IPS-11a (cell line): ENCODE measurements around the gene FNBP1.
A peak's percentile ranks its signal among the peaks of the same experiment; 100 is the strongest.

Source experiments
- H3K4me3 ChIP-seq: one replicate; pipeline ENCODE4 v1.5.1; 2013; ENCODE audit warnings: low read depth, low read length, control low read depth

The FNBP1 gene

GRCh38 chr9:130042885-130043653 is at the start of gene FNBP1:
TSS of gene FNBP1 (minus strand) at chr9:130043189. CDS start at chr9:130042975, 214 bp downstream.
- H3K4me3 ChIP-seq = peak within 1 kb of the TSS; percentile 77

GRCh38 chr9:130090915-130091314 is 47.9 kb upstream of the FNBP1 start:
- H3K4me3 ChIP-seq = no peak overlapping the region

- H3K4me3 ChIP-seq = no peak overlapping the region
Observed at GRCh38 chr9:130089141-130089540, 46.2 kb upstream of the FNBP1 start.

- no peak overlapping the region for H3K4me3 ChIP-seq
Observed at GRCh38 chr9:130088051-130088450, 45.1 kb upstream of the FNBP1 start.

- H3K4me3 ChIP-seq = no peak overlapping the region
Observed at GRCh38 chr9:130084337-130084736, 41.3 kb upstream of the FNBP1 start.

- H3K4me3 ChIP-seq = no peak overlapping the region
Observed at GRCh38 chr9:130078547-130078946, 35.6 kb upstream of the FNBP1 start.

GRCh38 chr9:130073373-130073772 is 30.4 kb upstream of the FNBP1 start:
- no peak overlapping the region for H3K4me3 ChIP-seq

- no peak overlapping the region for H3K4me3 ChIP-seq
Observed at GRCh38 chr9:130072515-130073235, 29.7 kb upstream of the FNBP1 start.

GRCh38 chr9:130069048-130069447 is 26.1 kb upstream of the FNBP1 start:
- no peak overlapping the region for H3K4me3 ChIP-seq

- no peak overlapping the region for H3K4me3 ChIP-seq
Observed at GRCh38 chr9:130064621-130065020, 21.6 kb upstream of the FNBP1 start.

GRCh38 chr9:130062750-130063149 is 19.8 kb upstream of the FNBP1 start:
- no peak overlapping the region for H3K4me3 ChIP-seq

GRCh38 chr9:130060296-130060695 is 17.3 kb upstream of the FNBP1 start:
- no peak overlapping the region for H3K4me3 ChIP-seq

GRCh38 chr9:130058887-130059286 is 15.9 kb upstream of the FNBP1 start:
- H3K4me3 ChIP-seq = no peak overlapping the region

GRCh38 chr9:130058154-130058553 is 15.2 kb upstream of the FNBP1 start:
- no peak overlapping the region for H3K4me3 ChIP-seq

GRCh38 chr9:130054820-130055219 is 11.8 kb upstream of the FNBP1 start:
- peak overlapping the region; percentile 80 for H3K4me3 ChIP-seq

- H3K4me3 ChIP-seq = peak overlapping the region; percentile 80
Observed at GRCh38 chr9:130054325-130054786, 11.4 kb upstream of the FNBP1 start.

GRCh38 chr9:130053504-130054324 is 10.7 kb upstream of the FNBP1 start, which contains the start of gene GPR107:
TSS of gene GPR107 (plus strand) at chr9:130053906. CDS start at chr9:130053933, 27 bp downstream.
- peak within 1 kb of the TSS; percentile 80 for H3K4me3 ChIP-seq

GRCh38 chr9:130053109-130053503 is 10.1 kb upstream of the FNBP1 start:
- peak overlapping the region; percentile 80 for H3K4me3 ChIP-seq

- no peak overlapping the region for H3K4me3 ChIP-seq
Observed at GRCh38 chr9:130051855-130052254, 8.9 kb upstream of the FNBP1 start.

- no peak overlapping the region for H3K4me3 ChIP-seq
Observed at GRCh38 chr9:130050462-130050861, 7.5 kb upstream of the FNBP1 start.
